Upper lobe of left lung (tissue), 6 donors: ENCODE data around the gene PCBD1. TPM values are rescaled to one million over a fixed set of nuclear protein-coding genes. Genes with fewer than 3 reads are reported as not detected.

ENCODE experiments used
- ATAC-seq, 2 donors: fragments of 200-7000 bp; cut with Tn5 transposase; one replicate each; pipeline ENCODE4 v1.9.1; 2022; ENCODE audit warnings: mild to moderate bottlenecking in 2 of 2, moderate library complexity in 2 of 2; ENCODE audit not compliant: low FRiP score in 2 of 2
- DNase-seq, 2 donors: peaks; one replicate each; pipeline ENCODE4 v3.0.0-alpha.2; 2019 to 2020
- H3K27ac ChIP-seq, 4 donors: fragments of 200-600 bp; sonication (generic); one replicate each; pipeline ENCODE4 v1.5.1; 2016 to 2019
- H3K27me3 ChIP-seq, 4 donors: fragments of 200-600 bp; sonication (generic); one replicate each; pipeline ENCODE4 v1.5.1; 2017 to 2019
- H3K36me3 ChIP-seq, 4 donors: fragments of 200-600 bp; sonication (generic); one replicate each; pipeline ENCODE4 v1.5.1; 2016 to 2019
- H3K4me1 ChIP-seq, 4 donors: fragments of 200-600 bp; sonication (generic); one replicate each; pipeline ENCODE4 v1.5.1; 2018 to 2019
- H3K4me3 ChIP-seq, 4 donors: fragments of 200-600 bp; sonication (generic); one replicate each; pipeline ENCODE4 v1.5.1; 2017 to 2019; ENCODE audit warnings: mild to moderate bottlenecking in 2 of 4, moderate library complexity in 1 of 4
- H3K9me3 ChIP-seq, 4 donors: fragments of 200-600 bp; sonication (generic); one replicate each; pipeline ENCODE4 v1.5.1; 2018 to 2019
- EP300 ChIP-seq, 4 donors: sonication (generic); formaldehyde crosslinking; IDR thresholded peaks; one replicate each; pipeline ENCODE4 v1.5.1; 2017; ENCODE audit warnings: antibody characterized with exemption in 4 of 4, control low read depth in 2 of 4
- POLR2A ChIP-seq, 4 donors: fragments of 450-650 bp; IDR thresholded peaks; one replicate each; pipeline ENCODE4 v1.5.1; 2016 to 2017; ENCODE audit warnings: antibody characterized with exemption in 4 of 4, mild to moderate bottlenecking in 2 of 4
- POLR2AphosphoS5 ChIP-seq, 2 donors: sonication (generic); formaldehyde crosslinking; IDR thresholded peaks; one replicate each; pipeline ENCODE4 v1.5.1; 2017; ENCODE audit warnings: antibody characterized with exemption in 2 of 2
- WGBS, 2 donors: methylation state at CpG; one replicate each; pipeline ENCODE4 v1.1.5; 2017 to 2018; 5-methylcytosine and 5-hydroxymethylcytosine counted together
- total RNA-seq, 6 donors: library from RNA; depleted of rRNA in 4 of 6; stranded (reverse); fragments of >200 nt in 4 of 6; gene quantifications; one replicate each; pipeline versions ENCODE4 v1.1.0 to v1.2.1, GENCODE V29; 2016 to 2021
- TF ChIP-seq, protein P1 (sequence below), 6 experiments: fragments of 450-650 bp in 4 of 6; fragments of 200-600 bp in 2 of 6; sonication (generic) in 2 of 6; IDR thresholded peaks; one replicate each; pipeline ENCODE4 v1.5.1; 2016 to 2019; ENCODE audit warnings: antibody characterized with exemption in 6 of 6
- donor health status: DM: no; HTN: no; CAD: no; lungs with moderate emphysema.
- donor health status: DM: no; HTN: yes; CAD: no; lungs with severe emphysema.

Gene PCBD1
- total RNA-seq, 6 donors from 2014 or later: 40.9 to 99.1 (median 71.9) TPM

DNA sequence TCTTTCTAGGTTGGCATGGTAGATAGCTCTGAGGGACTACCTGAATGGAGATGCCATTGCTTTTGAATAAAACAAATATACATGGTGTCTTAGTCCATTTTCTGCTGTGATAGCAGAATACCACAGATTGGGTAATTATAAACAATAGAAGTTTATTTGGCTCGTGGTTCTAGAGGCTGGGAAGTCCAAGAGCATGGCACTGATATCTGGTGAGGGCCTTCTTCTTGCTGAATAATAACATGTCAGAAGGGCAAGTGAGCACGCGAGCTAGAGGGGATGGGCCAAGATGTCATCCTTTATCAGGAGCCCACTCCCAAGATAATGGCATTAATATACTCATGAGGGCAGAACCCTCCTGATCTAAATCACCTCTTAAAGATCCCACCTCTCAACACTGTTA, 50.7 kb downstream of the PCBD1 start:
- DNase-seq (no peak), ATAC-seq (no peak)
- Histone ChIP-seq H3K4me3 (no peak overlapping the region), H3K27me3 (no peaks in the 10 kb centered on the region), H3K36me3 (no peaks in the 10 kb centered on the region), H3K9me3 (no peaks in the 10 kb centered on the region), H3K4me1 (peaks cover 10 to 27% (median 14%) of the 10 kb centered on the region in 4 donors), H3K27ac (no peak overlapping the region)
- TF ChIP-seq POLR2A (IDR thresholded peaks at IDR 0.05): no peak
- TF ChIP-seq EP300 (IDR thresholded peaks at IDR 0.05): no peak
- no peak for TF ChIP-seq POLR2AphosphoS5 (IDR thresholded peaks at IDR 0.05)
- TF ChIP-seq, protein P1, sequence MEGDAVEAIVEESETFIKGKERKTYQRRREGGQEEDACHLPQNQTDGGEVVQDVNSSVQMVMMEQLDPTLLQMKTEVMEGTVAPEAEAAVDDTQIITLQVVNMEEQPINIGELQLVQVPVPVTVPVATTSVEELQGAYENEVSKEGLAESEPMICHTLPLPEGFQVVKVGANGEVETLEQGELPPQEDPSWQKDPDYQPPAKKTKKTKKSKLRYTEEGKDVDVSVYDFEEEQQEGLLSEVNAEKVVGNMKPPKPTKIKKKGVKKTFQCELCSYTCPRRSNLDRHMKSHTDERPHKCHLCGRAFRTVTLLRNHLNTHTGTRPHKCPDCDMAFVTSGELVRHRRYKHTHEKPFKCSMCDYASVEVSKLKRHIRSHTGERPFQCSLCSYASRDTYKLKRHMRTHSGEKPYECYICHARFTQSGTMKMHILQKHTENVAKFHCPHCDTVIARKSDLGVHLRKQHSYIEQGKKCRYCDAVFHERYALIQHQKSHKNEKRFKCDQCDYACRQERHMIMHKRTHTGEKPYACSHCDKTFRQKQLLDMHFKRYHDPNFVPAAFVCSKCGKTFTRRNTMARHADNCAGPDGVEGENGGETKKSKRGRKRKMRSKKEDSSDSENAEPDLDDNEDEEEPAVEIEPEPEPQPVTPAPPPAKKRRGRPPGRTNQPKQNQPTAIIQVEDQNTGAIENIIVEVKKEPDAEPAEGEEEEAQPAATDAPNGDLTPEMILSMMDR (IDR thresholded peaks at IDR 0.05): no peak
- WGBS, 2 donors: 87 to 92% methylated on average over 3 of the region's 3 CpGs

DNA sequence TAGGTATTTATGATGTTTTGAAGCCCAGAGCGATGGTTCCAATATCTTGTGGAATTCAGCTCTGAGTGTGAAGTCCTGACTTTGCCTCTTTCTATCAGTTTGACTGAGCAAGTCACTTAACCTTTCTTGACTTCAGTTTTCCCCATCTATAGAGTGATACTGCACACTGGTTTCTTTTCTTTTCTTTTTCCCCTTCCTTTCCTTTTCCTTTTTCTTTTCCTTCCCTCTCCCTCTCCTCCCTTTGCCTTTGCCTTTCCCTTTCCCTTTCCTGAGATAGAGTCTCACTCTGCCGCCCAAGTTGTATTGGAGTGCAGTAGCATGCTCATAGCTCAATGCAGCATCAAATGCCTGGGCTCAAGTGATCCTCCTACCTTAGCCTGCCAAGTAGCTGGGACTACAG, 52.0 kb downstream of the PCBD1 start:
- H3K4me3 ChIP-seq: no peak overlapping the region
- WGBS, 2 donors: 74 to 81% methylated on average over 2 of the region's 2 CpGs
- ATAC-seq (no peak), DNase-seq (no peak)
- H3K9me3 ChIP-seq: no peaks in the 10 kb centered on the region
- H3K27me3 ChIP-seq: no peaks in the 10 kb centered on the region
- H3K4me1 ChIP-seq: peaks cover 14 to 28% (median 16%) of the 10 kb centered on the region in 4 donors
- no peak overlapping the region for H3K27ac ChIP-seq
- TF ChIP-seq, protein P1 (IDR thresholded peaks at IDR 0.05): no peak
- TF ChIP-seq EP300 (IDR thresholded peaks at IDR 0.05): no peak
- TF ChIP-seq POLR2AphosphoS5 (IDR thresholded peaks at IDR 0.05): no peak
- no peaks in the 10 kb centered on the region for H3K36me3 ChIP-seq

DNA sequence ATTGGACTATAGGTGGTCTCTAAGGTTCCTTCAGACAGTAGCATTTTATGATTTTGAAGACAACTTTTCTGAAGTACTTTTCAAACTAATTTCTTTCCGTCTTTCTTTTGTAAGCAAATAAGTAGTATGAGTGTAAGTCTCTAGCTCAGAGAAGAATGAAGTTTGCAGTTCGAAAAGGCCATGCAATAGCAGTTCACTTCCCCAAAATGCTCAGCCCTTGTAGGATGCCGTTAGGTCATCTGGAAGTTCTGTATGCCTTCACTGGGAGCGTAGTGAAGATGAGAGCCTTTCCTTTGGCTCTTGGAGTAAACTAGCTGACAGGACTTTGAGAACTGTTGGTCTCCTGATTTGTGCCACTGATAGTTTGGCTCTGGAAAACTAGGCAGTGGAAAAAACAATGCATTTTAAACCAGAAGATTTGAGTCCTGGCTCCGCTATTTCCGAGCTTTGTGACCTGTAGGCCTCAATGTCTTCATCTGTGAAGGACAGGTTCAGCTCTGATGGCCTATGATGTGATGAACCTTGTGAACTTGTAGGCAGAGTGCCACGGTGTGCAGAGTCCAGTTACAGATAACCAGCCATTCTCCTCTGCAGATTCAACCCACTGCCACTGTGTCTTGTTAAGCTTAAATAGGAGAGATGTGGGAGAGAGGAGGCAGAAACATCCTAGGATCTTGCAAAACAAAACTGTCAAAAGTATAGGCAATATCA, 53.8 kb downstream of the PCBD1 start:
- TF ChIP-seq, protein P1 (IDR thresholded peaks at IDR 0.05): no peak
- TF ChIP-seq POLR2AphosphoS5 (IDR thresholded peaks at IDR 0.05): no peak
- no peak for TF ChIP-seq POLR2A (IDR thresholded peaks at IDR 0.05)
- TF ChIP-seq EP300 (IDR thresholded peaks at IDR 0.05): no peak
- peaks cover 14 to 37% (median 19%) of the 10 kb centered on the region in 4 donors for H3K4me1 ChIP-seq
- DNase-seq (no peak), ATAC-seq (peak in 1 of 2 donors; percentile 43)
- no peaks in the 10 kb centered on the region for H3K9me3 ChIP-seq
- no peaks in the 10 kb centered on the region for H3K27me3 ChIP-seq
- 74 to 85% methylated on average over 7 of the region's 7 CpGs for WGBS, 2 donors
- no peak overlapping the region for H3K4me3 ChIP-seq
- H3K36me3 ChIP-seq: no peaks in the 10 kb centered on the region
- H3K27ac ChIP-seq: no peak overlapping the region

DNA sequence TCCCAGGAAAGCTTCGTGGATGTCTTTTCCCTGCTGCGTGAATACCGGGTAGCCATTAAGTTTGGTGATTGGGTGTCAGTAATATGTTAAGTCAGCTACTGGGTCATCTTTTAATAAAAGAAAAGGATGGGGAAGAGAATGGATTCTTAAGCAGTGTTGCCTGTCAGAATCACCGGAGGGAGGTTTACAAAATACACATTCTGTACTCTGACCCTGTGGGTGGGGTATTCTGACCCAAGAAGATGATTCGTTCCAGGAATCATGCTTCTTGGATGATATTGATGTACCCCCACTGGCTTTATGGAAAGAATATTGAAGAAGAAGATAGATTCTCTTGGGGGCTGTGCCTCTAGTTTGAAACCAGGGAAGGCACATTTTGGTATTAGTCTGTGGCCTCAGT, 54.3 kb downstream of the PCBD1 start:
- WGBS, 2 donors: 79 to 82% methylated on average over 5 of the region's 5 CpGs
- Histone ChIP-seq H3K4me3 (no peak overlapping the region), H3K36me3 (no peaks in the 10 kb centered on the region), H3K9me3 (no peaks in the 10 kb centered on the region), H3K4me1 (peaks cover 14 to 37% (median 19%) of the 10 kb centered on the region in 4 donors), H3K27ac (peak overlapping the region in 1 of 4 donors; percentile 5), H3K27me3 (no peaks in the 10 kb centered on the region)
- no peak for DNase-seq
- no peak for ATAC-seq
- TF ChIP-seq EP300 (IDR thresholded peaks at IDR 0.05): no peak

DNA sequence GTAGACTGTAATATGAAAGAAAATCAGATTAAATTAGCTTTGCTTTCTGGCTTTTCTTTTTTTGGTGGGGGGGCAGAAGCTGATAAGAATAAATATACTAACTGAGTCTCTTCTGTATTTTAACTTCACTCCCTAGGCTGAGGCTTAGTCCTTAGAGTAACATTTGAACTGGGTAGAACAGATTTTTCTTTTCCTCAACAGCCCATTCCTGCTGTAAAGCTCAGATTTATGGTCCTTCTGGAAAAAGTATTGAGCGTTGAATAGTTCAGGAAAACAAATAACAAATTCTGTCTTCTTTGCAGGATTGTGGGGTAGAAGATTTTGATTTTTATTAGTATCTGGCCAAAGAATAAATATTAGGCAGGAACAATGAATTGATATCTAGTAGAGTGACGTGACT, 54.8 kb downstream of the PCBD1 start:
- H3K4me3 ChIP-seq: no peak overlapping the region
- peaks cover 14 to 37% (median 19%) of the 10 kb centered on the region in 4 donors for H3K4me1 ChIP-seq
- no peaks in the 10 kb centered on the region for H3K27me3 ChIP-seq
- H3K9me3 ChIP-seq: no peaks in the 10 kb centered on the region
- 86 to 91% methylated on average over 2 of the region's 2 CpGs for WGBS, 2 donors
- no peaks in the 10 kb centered on the region for H3K36me3 ChIP-seq
- H3K27ac ChIP-seq: peak overlapping the region in 2 of 4 donors; percentile 3 to 5
- no peak for TF ChIP-seq POLR2AphosphoS5 (IDR thresholded peaks at IDR 0.05)
- no peak for TF ChIP-seq EP300 (IDR thresholded peaks at IDR 0.05)
- TF ChIP-seq POLR2A (IDR thresholded peaks at IDR 0.05): no peak
- TF ChIP-seq, protein P1 (IDR thresholded peaks at IDR 0.05): no peak
- no peak for DNase-seq
- ATAC-seq: no peak

Other genes starting within 250 kb of the PCBD1 start
- 1 to 10 TPM in 2 of 6 donors, under 1 TPM in 4; 0.15 to 3.1 (median 0.45) TPM for gene ADAMTS14, start 216.1 kb downstream of the PCBD1 start, total RNA-seq
- gene TBATA, start 103.2 kb downstream of the PCBD1 start, total RNA-seq: not detected
- 10 to 100 TPM; 18.4 to 43.8 (median 30.4) TPM for gene SGPL1, start 72.6 kb downstream of the PCBD1 start, total RNA-seq